ENCODE results near the gene PRKCH.

DNA sequence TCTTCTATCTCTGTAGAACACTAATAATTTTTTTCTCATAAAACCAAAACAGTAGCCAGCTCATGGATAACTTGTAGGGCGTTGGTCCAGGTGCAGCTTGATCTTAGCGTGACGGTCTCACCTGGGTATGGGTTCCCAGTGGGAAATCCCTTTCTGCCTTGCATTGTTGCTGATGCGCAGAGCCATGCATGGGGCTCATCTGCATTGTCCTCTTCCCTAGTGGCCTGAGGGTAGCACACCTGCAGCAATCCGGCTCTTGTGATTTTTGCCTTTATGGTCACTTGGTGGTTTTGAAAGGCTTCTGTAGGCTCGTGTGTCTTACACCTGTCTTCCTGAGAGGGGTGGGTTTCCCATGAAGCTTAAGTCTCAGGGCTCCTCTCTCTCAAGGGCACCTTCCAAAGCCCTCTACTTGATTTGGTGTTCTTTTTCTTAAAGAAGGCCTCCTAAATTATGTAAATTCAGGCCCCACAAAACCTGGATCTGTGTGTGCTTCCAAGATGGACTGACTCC is 130.6 kb downstream of the PRKCH start:
- no peak for TF ChIP-seq EZH2 (IDR thresholded peaks at IDR 0.05; ENCODE audit: borderline replicate concordance)
- TF ChIP-seq, protein P1, sequence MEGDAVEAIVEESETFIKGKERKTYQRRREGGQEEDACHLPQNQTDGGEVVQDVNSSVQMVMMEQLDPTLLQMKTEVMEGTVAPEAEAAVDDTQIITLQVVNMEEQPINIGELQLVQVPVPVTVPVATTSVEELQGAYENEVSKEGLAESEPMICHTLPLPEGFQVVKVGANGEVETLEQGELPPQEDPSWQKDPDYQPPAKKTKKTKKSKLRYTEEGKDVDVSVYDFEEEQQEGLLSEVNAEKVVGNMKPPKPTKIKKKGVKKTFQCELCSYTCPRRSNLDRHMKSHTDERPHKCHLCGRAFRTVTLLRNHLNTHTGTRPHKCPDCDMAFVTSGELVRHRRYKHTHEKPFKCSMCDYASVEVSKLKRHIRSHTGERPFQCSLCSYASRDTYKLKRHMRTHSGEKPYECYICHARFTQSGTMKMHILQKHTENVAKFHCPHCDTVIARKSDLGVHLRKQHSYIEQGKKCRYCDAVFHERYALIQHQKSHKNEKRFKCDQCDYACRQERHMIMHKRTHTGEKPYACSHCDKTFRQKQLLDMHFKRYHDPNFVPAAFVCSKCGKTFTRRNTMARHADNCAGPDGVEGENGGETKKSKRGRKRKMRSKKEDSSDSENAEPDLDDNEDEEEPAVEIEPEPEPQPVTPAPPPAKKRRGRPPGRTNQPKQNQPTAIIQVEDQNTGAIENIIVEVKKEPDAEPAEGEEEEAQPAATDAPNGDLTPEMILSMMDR (IDR thresholded peaks at IDR 0.05; ENCODE audit: poor library complexity) = no peak
- no peak for TF ChIP-seq EZH2phosphoT487 (IDR thresholded peaks at IDR 0.05; ENCODE audit: low read depth, severe bottlenecking, unreplicated experiment)

Data from hepatocyte (in vitro differentiated cells).